PC-3 (cell line): ENCODE measurements around the gene UBE2Q2. TPM values are rescaled to one million over a fixed set of nuclear protein-coding genes. Genes with fewer than 3 reads are reported as not detected.
"Not testable (repeated sequence)": the region's sequence is repeated elsewhere in the genome, so short reads cannot be mapped to it uniquely, and the experiment has no call there.

Experiments
- ATAC-seq: fragments of 200-7000 bp; cut with Tn5 transposase; 2 replicates; pipeline ENCODE4 v1.9.1; 2020; ENCODE audit warnings: mild to moderate bottlenecking, moderate library complexity
- BruUV-seq: library from RNA; stranded (reverse); fragments of 400-500 nt; replicated peaks from 2 replicates; lab custom pipeline; 2021; lab: Mats Ljungman, UMichigan
- CTCF ChIA-PET: fragments of 300-600 bp; sonication (Branson Sonifier 250); formaldehyde crosslinking; loops from one replicate; lab custom pipeline; 2022; ENCODE audit warnings: antibody characterized with exemption; lab: Charles Lee
- POLR2A ChIA-PET: fragments of 300-600 bp; sonication (Branson Sonifier 250); formaldehyde crosslinking; loops from one replicate; lab custom pipeline; 2022; ENCODE audit warnings: antibody characterized with exemption; ENCODE audit not compliant: unreplicated experiment; lab: Charles Lee
- DNase-seq: peaks from one replicate; pipeline ENCODE4 v3.0.0-alpha.2; 2015
- H2AFZ ChIP-seq: fragments of 300-600 bp; sonication (generic); 2 replicates; pipeline ENCODE4 v1.6.0; 2016; ENCODE audit warnings: antibody characterized with exemption, low read length
- H3F3A ChIP-seq: fragments of 300-600 bp; sonication (generic); one replicate; pipeline ENCODE4 v1.6.0; 2017; ENCODE audit warnings: antibody characterized with exemption, low read length, control low read depth, mild to moderate bottlenecking; ENCODE audit not compliant: unreplicated experiment
- H3K27ac ChIP-seq: fragments of 300-600 bp; sonication (generic); 2 replicates; pipeline ENCODE4 v1.5.1; 2016; ENCODE audit warnings: mild to moderate bottlenecking, low read length
- H3K27me3 ChIP-seq: fragments of 300-600 bp; sonication (generic); 2 replicates; pipeline ENCODE4 v1.6.1; 2016; ENCODE audit warnings: low read length, mixed read lengths
- H3K36me3 ChIP-seq: fragments of 300-600 bp; sonication (generic); 2 replicates; pipeline ENCODE4 v1.6.1; 2016; ENCODE audit warnings: low read depth, mixed run types, low read length, mixed read lengths
- H3K4me1 ChIP-seq: fragments of 300-600 bp; sonication (generic); 2 replicates; pipeline ENCODE4 v1.5.1; 2016; ENCODE audit warnings: low read length; ENCODE audit not compliant: insufficient read depth
- H3K4me2 ChIP-seq: fragments of 300-600 bp; sonication (generic); 2 replicates; pipeline ENCODE4 v1.6.0; 2016; ENCODE audit warnings: low read length
- H3K4me3 ChIP-seq: fragments of 300-600 bp; sonication (generic); 2 replicates; pipeline ENCODE4 v1.5.1; 2016; ENCODE audit warnings: mild to moderate bottlenecking, low read length, mixed read lengths
- H3K79me2 ChIP-seq: fragments of 300-600 bp; sonication (generic); 2 replicates; pipeline ENCODE4 v1.6.1; 2017; ENCODE audit warnings: low read length, mixed read lengths
- H3K9ac ChIP-seq: fragments of 300-600 bp; sonication (generic); 2 replicates; pipeline ENCODE4 v1.6.0; 2016; ENCODE audit warnings: mild to moderate bottlenecking, low read length
- H3K9me2 ChIP-seq: fragments of 300-600 bp; sonication (generic); replicated peaks from 2 replicates; pipeline ENCODE4 v1.6.1; 2016; ENCODE audit warnings: mixed run types, low read length, mixed read lengths
- H3K9me3 ChIP-seq: fragments of 300-600 bp; sonication (generic); 2 replicates; pipeline ENCODE4 v1.6.1; 2016; ENCODE audit warnings: low read length, mixed read lengths
- H4K20me1 ChIP-seq: fragments of 300-600 bp; sonication (generic); 2 replicates; pipeline ENCODE4 v1.6.1; 2016; ENCODE audit warnings: low read length, mixed read lengths
- EZH2 ChIP-seq: fragments of 300-600 bp; sonication (generic); IDR thresholded peaks from one replicate; pipeline ENCODE4 v1.6.1; 2017; ENCODE audit warnings: antibody characterized with exemption, mild to moderate bottlenecking, low read length; ENCODE audit not compliant: unreplicated experiment
- EZH2phosphoT487 ChIP-seq: fragments of 300-600 bp; sonication (generic); IDR thresholded peaks from 2 replicates; pipeline ENCODE4 v1.6.1; 2018; ENCODE audit warnings: mild to moderate bottlenecking, antibody characterized with exemption, low read length, borderline replicate concordance
- intact Hi-C: fragments of 100-400 bp; cut with micrococcal nuclease; formaldehyde crosslinking; loops from 2 replicates; pipeline ENCODE4 v1.9.0; 2023
- total RNA-seq: library from RNA; depleted of rRNA; stranded (reverse); fragments of >200 nt; gene quantifications from 2 replicates; pipeline ENCODE4 v1.2.3, GENCODE V29; 2014
- TF ChIP-seq, protein P1 (sequence below): fragments of 300-600 bp; sonication (generic); conservative IDR thresholded peaks from 2 replicates; pipeline ENCODE4 v1.5.1; 2017; ENCODE audit warnings: antibody characterized with exemption, low read depth, mild to moderate bottlenecking, low read length

The UBE2Q2 gene
- total RNA-seq, 1 experiment from 2014 or later, result 20.3 TPM

DNA sequence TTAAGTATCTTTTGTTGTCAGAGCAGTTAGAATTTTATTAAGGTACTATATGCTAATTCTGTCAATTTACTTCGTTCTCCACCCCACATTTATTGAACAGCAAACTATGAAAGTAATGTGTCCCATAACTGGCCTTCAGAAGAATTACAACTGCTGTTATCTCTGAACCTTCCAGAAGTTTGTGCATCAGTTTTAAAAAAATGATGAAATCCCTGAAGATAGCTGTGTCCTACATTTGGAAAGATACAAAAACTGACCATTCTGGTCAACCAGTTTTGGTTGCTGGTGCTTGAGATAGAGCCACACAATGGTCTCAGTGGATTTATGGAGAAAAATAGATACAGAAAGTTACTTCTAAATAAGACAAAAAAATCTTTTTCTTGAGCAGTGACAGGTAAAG is 5.9 kb downstream of the UBE2Q2 start:
- ChIA-PET POLR2A (interaction anchor here (0.6 kb wide), 1 partner anchor 10 kb away, joined by 3 read pairs; no protein-coding TSS in a partner anchor), CTCF (no interaction called here)
- Histone ChIP-seq H3F3A (no peaks in the 10 kb centered on the region), H3K4me2 (no peak overlapping the region), H3K27ac (no peak overlapping the region), H3K9me3 (no peaks in the 10 kb centered on the region), H3K9ac (no peak overlapping the region), H2AFZ (no peak overlapping the region), H3K4me1 (peaks cover 12% of the 10 kb centered on the region), H4K20me1 (peaks cover 35% of the 10 kb centered on the region), H3K79me2 (peaks cover 94% of the 10 kb centered on the region), H3K27me3 (no peaks in the 10 kb centered on the region), H3K9me2 (no peaks in the 10 kb centered on the region; the same call in 1 of the 2 replicates), H3K4me3 (no peak overlapping the region), H3K36me3 (no peaks in the 10 kb centered on the region)
- no peak for TF ChIP-seq EZH2phosphoT487
- TF ChIP-seq, protein P1, sequence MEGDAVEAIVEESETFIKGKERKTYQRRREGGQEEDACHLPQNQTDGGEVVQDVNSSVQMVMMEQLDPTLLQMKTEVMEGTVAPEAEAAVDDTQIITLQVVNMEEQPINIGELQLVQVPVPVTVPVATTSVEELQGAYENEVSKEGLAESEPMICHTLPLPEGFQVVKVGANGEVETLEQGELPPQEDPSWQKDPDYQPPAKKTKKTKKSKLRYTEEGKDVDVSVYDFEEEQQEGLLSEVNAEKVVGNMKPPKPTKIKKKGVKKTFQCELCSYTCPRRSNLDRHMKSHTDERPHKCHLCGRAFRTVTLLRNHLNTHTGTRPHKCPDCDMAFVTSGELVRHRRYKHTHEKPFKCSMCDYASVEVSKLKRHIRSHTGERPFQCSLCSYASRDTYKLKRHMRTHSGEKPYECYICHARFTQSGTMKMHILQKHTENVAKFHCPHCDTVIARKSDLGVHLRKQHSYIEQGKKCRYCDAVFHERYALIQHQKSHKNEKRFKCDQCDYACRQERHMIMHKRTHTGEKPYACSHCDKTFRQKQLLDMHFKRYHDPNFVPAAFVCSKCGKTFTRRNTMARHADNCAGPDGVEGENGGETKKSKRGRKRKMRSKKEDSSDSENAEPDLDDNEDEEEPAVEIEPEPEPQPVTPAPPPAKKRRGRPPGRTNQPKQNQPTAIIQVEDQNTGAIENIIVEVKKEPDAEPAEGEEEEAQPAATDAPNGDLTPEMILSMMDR, result no peak
- no peak for DNase-seq
- intact Hi-C loops, result no loop called here
- no TSS peak for BruUV-seq
- ATAC-seq, result no peak

DNA sequence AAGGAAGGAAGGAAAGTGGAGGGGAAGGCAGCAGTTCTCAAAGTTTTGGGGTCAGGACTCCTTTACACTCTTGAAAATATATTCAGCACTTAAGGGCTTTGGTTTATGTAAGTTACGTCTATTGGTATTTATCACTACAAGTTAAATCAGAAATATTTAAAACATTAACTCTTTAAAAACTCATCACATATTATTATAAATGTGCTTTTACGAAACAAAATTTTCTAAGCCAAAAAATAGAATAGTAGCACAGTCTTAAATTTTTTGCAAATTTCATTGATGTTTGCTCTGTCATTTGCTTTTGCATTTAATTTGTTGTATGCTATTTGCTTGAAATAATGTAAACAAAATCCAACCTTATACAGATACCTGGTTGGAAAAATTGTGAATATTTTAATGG is 7.5 kb downstream of the UBE2Q2 start:
- Histone ChIP-seq H2AFZ (no peak overlapping the region), H3K79me2 (peaks cover 79% of the 10 kb centered on the region), H3K36me3 (no peaks in the 10 kb centered on the region), H3K9me2 (no peaks in the 10 kb centered on the region; the same call in 1 of the 2 replicates), H3K27me3 (no peaks in the 10 kb centered on the region), H3K4me3 (no peak overlapping the region), H3K9me3 (no peaks in the 10 kb centered on the region), H3K9ac (no peak overlapping the region), H3F3A (no peaks in the 10 kb centered on the region), H3K4me1 (peaks cover under 1% of the 10 kb centered on the region; the same call in 1 of the 2 replicates), H3K4me2 (no peak overlapping the region), H3K27ac (no peak overlapping the region), H4K20me1 (peaks cover 21% of the 10 kb centered on the region)
- intact Hi-C loops, result no loop called here
- ChIA-PET CTCF (no interaction called here), POLR2A (no interaction called here)
- DNase-seq, result no peak
- no peak for ATAC-seq
- TF ChIP-seq, protein P1, result no peak
- TF ChIP-seq EZH2phosphoT487 (no peak), EZH2 (no peak)
- BruUV-seq, result no TSS peak

DNA sequence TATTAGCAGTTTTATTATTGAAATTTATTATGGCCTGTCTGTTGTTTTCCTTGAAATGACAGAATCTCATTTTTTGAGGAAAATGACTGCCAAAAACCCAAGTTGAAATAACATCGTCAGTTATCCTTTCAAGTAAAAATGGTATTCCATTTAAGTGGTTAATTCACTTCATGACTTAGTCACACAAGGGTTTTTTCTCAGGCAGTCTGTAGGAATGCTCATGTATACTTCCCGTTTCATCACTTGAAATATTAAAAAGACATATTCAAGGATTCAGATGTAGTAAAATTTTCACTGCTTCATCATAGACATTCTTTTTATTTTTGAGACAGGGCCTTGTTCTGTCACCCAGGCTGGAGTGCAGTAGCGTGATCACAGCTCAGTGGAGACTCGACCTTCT is 8.3 kb downstream of the UBE2Q2 start:
- POLR2A ChIA-PET, H3K4me3 ChIP-seq, H3K9ac ChIP-seq, H3K9me2 ChIP-seq, H3K27me3 ChIP-seq, H3K4me2 ChIP-seq, ATAC-seq, H2AFZ ChIP-seq, H3F3A ChIP-seq, H3K9me3 ChIP-seq, H3K36me3 ChIP-seq, H3K4me1 ChIP-seq, CTCF ChIA-PET, intact Hi-C loops, BruUV-seq, DNase-seq, H3K27ac ChIP-seq: not testable (repeated sequence)
- Histone ChIP-seq H4K20me1 (peaks cover 18% of the 10 kb centered on the region), H3K79me2 (peaks cover 70% of the 10 kb centered on the region)
